Erythroblast (primary cell): ENCODE results near the gene CCSER1.

ENCODE experiments used
- GATA1 ChIP-seq: IDR thresholded peaks from 2 replicates; pipeline ENCODE4 v1.6.1; 2011; ENCODE audit warnings: low read depth, mild to moderate bottlenecking, control low read depth, low read length, moderate library complexity
- POLR2A ChIP-seq: IDR thresholded peaks from 2 replicates; pipeline ENCODE4 v1.6.1; 2011; ENCODE audit warnings: mild to moderate bottlenecking, low read length

DNA sequence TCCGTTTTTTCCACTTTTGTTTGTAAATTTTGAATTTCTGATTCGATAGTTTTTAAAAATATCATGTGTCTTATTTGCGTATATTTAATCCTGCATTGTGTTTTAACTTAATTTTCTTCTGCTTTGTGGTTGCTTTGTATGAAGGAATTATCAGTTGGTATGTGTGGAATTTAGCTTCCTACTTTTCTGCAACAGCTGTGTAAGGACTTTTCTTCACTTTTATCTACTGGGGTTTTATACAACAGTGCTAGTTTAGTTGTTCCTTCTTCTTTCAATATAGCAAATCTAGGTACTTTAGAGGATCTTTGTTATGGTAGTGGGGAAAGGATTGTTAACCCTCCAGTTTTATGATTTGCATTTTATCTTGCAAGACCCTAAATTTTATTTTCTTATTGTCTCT, 410.3 kb downstream of the CCSER1 start:
- TF ChIP-seq POLR2A (no peak), GATA1 (no peak)
